ENCODE data around the gene GFRA1.

DNA sequence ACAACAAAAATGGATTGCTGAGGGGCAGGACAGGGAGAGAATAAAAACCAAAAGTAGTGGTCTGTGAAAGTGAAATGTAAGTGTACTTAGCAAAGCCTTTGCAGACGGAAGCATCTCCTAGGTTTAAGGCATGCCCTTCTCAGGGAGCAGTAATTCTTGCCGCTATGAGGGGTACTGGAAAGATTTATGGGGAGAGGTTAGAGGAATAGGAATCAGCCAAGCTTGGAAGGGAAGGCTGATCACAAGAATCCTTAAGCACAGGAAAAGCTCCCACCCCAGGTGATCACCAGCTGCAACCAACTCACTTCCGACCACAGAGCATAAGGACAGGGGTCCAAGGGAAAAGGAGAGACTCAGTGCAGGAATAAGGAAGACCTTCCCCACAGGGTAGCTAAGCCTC lies 10.3 kb downstream of the GFRA1 start:
- no peak for TF ChIP-seq POLR2A (IDR thresholded peaks at IDR 0.05)
- TF ChIP-seq, protein P1, sequence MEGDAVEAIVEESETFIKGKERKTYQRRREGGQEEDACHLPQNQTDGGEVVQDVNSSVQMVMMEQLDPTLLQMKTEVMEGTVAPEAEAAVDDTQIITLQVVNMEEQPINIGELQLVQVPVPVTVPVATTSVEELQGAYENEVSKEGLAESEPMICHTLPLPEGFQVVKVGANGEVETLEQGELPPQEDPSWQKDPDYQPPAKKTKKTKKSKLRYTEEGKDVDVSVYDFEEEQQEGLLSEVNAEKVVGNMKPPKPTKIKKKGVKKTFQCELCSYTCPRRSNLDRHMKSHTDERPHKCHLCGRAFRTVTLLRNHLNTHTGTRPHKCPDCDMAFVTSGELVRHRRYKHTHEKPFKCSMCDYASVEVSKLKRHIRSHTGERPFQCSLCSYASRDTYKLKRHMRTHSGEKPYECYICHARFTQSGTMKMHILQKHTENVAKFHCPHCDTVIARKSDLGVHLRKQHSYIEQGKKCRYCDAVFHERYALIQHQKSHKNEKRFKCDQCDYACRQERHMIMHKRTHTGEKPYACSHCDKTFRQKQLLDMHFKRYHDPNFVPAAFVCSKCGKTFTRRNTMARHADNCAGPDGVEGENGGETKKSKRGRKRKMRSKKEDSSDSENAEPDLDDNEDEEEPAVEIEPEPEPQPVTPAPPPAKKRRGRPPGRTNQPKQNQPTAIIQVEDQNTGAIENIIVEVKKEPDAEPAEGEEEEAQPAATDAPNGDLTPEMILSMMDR (IDR thresholded peaks at IDR 0.05): no peak

Data from Peyer's patch (tissue), 4 donors.